Fibroblast of the aortic adventitia (primary cell): ENCODE measurements around the gene UTP25. TPM values are rescaled to one million over a fixed set of nuclear protein-coding genes. Genes with fewer than 3 reads are reported as not detected.

ENCODE experiments used
- DNase-seq: peaks from one replicate; pipeline ENCODE4 v3.0.0-alpha.2; 2010; ENCODE audit warnings: low read depth
- H3K4me3 ChIP-seq: 2 replicates; pipeline ENCODE4 v1.5.1; 2011; ENCODE audit warnings: low read depth, mild to moderate bottlenecking, control low read depth, low read length, moderate library complexity
- CTCF ChIP-seq: IDR thresholded peaks from 2 replicates; pipeline ENCODE4 v1.5.1; 2011; ENCODE audit warnings: mild to moderate bottlenecking, low read length, control low read depth, inconsistent platforms; ENCODE audit not compliant: insufficient read depth
- total RNA-seq: library from RNA; depleted of rRNA; stranded (reverse); fragments of >200 nt; gene quantifications from 2 replicates; pipeline ENCODE4 v1.2.3, GENCODE V29; 2012; ENCODE audit warnings: low replicate concordance

Gene UTP25
- total RNA-seq, 1 donor, result 32.6 TPM

DNA sequence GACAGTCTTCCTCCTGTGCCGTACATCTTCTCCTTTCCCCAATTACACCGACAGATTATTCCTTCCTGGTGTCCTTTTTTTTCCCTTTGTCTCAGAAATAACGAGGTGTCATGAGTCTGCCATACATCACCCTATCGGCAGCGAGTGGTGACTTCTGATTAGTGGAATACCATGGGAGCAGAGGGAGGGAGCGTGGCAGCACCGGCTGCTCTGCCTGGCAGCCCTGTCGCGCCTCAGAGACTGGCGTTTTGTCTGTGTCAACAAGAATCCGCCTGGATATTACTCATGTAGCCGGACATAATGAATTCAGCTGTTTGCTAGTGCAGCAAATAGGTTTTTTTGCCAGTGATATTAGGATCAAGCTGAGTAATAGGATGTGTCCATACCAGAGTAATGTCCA lies 51.8 kb downstream of the UTP25 start:
- DNase-seq, result no peak
- TF ChIP-seq CTCF, result no peak
- no peak overlapping the region for H3K4me3 ChIP-seq

- no peak overlapping the region for H3K4me3 ChIP-seq
- DNase-seq, result no peak
- TF ChIP-seq CTCF, result no peak
Measured at GRCh38 chr1:209880031-209880430, 52.3 kb downstream of the UTP25 start.

DNA sequence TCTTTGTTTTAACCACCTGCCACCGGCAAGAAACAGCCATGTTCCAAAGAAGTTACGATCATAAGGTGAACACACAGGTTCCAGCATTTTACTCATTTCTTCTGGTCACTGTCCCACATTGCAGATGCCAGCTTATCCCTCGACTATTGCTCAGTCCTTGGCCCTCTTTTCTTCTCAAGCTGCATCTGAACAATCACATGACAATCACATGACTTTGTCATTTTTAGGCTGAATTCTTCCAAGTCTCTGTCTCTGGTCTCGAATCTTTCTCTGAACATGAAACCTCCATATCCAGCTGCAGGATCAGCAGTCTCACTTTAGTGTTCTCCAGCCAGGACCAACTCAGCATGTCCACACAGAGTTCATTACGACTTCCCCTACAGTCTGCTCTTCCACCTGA lies 53.8 kb downstream of the UTP25 start:
- no peak overlapping the region for H3K4me3 ChIP-seq
- no peak for DNase-seq
- TF ChIP-seq CTCF, result no peak

DNA sequence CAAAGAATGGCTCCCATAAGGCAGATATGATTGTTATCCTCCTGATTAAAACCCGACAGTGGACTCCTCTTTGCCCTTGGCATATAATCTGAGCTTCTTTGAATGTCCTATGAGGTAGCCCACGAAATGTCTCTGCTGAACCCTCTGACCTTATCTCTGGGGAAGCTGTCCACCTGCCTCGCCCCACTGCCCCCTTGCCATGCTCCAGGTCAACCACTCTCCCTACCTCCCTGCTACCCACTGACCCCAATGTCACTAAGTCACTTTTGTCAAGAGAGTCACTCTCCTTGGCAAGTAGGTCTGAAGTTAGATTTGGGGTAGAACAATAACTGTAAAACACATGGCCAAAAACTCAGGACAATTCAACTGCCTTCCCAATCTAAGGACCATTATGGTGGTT lies 54.5 kb downstream of the UTP25 start:
- TF ChIP-seq CTCF, result no peak
- DNase-seq, result no peak
- H3K4me3 ChIP-seq, result no peak overlapping the region

DNA sequence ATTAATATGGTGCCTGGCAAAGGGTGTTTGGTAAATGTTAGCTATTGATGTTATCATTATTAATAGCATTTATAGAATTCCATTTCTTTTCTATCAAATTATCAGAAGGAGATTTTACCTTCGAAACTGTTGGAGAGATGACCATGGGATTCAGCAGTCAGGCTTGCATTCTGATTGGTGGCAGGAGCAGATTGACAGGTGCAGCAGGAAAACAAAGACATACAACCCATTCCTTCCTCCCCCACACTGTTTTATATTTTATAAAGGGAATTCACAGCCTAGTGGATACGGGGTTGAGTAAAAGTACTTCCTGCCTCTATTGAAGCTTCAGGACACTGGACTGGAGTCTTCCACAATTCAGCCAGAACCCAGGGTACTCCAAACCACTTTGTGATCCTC lies 55.2 kb downstream of the UTP25 start:
- H3K4me3 ChIP-seq, result no peak overlapping the region
- DNase-seq, result no peak
- TF ChIP-seq CTCF, result no peak

DNA sequence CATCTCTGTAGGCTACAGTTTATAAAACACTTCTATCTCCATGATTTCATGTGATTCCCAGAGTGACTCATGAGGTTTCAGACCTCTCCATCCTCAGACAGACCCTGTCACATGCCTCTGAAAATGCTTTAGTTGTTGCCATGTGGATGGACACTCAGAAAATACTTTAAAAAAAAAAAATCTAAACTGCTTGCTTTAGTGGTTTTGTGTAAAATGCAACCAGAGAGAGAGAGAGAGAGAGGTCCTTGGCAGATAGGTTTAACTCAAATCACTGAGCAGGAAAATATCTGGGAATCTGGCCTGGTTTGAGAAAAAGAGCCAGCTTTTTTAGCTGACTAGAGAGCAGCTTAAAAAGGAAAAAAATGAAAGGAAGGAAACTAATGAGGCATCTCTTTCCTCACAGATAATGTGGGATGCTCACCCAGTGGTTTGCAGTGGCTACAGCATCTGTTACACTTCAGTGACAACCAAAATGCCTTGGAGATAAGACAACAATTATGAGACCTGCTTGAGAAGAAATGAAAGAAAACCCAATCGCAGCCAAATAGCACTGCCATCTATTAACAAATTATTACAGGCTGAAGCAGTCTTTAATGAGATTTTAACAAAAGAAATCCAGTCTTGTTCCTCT lies 55.7 kb downstream of the UTP25 start:
- peak; percentile 88 for DNase-seq
- no peak overlapping the region for H3K4me3 ChIP-seq
- peak; percentile 39 for TF ChIP-seq CTCF

- TF ChIP-seq CTCF, result no peak
- no peak overlapping the region for H3K4me3 ChIP-seq
- peak; percentile 46 for DNase-seq
Measured at GRCh38 chr1:209884249-209884648, 56.5 kb downstream of the UTP25 start.
